Measurements from ENCODE around the gene HEMGN. TPM values are rescaled to one million over a fixed set of nuclear protein-coding genes. Genes with fewer than 3 reads are reported as not detected.
A peak's percentile ranks its signal among the peaks of the same experiment; 100 is the strongest.

HEMGN gene
- total RNA-seq, 1 experiment from 2014 or later, result not detected

DNA sequence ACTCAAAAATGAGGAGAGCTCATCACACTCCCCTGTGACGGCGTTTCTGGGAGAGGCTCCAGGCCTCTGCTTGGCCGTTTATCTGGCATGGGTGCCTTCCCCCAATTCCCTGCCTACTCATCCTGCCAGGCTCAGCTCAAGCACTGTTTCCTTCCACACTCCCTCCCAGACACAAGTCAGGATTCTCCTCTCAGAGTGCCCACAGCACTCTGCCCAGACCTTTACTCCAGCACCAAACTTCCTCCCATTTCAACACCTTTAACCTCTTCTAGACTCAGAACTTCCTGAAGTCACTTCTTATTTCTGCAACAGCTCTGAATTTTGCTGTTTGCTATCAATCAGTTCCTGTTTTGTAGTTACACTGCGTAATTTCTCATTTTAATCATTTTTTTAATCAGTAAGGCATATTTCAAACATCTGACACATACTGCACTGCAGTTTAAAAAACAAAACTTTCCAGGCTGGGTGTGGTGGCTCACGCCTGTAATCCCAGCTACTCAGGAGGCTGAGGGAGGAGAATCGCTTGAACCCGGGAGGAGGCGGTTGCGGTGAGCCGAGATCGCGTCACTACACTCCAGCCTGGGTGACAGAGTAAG, 31.6 kb downstream of the HEMGN start:
- no peaks in the 10 kb centered on the region for H3K27me3 ChIP-seq (ENCODE audit: low read length)
- no peak overlapping the region for H3K4me3 ChIP-seq (ENCODE audit: low read length)
- no peak overlapping the region for H3K27ac ChIP-seq (ENCODE audit: low read length)
- no peak overlapping the region for H3K4me2 ChIP-seq (ENCODE audit: low read depth, low read length, poor library complexity, severe bottlenecking)
- peaks cover 11% of the 10 kb centered on the region for H3K4me1 ChIP-seq (ENCODE audit: low read length)
- H3K79me2 ChIP-seq (ENCODE audit: low read length), result peaks cover 32% of the 10 kb centered on the region
- H2AFZ ChIP-seq (ENCODE audit: low read length), result no peak overlapping the region
- DNase-seq, result no peak
- H3K9ac ChIP-seq (ENCODE audit: low read length), result no peak overlapping the region
- H3K9me2 ChIP-seq (replicated peaks; ENCODE audit: insufficient read depth, low read length), result no peaks in the 10 kb centered on the region
- H3K9me3 ChIP-seq (ENCODE audit: low read length), result no peaks in the 10 kb centered on the region
- H4K20me1 ChIP-seq (ENCODE audit: insufficient read depth, low read depth, low read length), result no peaks in the 10 kb centered on the region
- H3K36me3 ChIP-seq (ENCODE audit: insufficient read depth, low read length), result no peaks in the 10 kb centered on the region; the same call in 1 of the 2 replicates

DNA sequence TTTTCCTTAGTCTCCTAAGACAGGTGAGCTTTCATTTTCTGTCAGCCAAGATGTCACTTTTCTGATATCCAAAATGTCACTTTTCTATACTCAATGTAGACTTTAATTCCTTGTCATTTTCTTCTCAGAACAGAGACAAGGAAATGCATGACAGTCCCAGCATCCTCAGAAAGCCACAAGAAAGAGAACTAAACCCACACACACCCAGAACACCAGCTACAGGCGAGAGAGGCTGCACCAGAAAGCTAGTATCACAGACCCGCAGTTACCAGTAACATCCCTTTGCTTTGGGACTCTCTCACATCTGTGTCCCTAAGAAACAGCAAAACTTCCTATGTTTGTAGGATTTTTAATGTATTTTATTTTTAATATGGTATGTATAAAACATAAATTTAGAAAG, 32.7 kb downstream of the HEMGN start:
- no peak overlapping the region for H3K9ac ChIP-seq (ENCODE audit: low read length)
- H3K79me2 ChIP-seq (ENCODE audit: low read length), result peaks cover 32% of the 10 kb centered on the region
- H3K27me3 ChIP-seq (ENCODE audit: low read length), result no peaks in the 10 kb centered on the region
- no peaks in the 10 kb centered on the region; the same call in 1 of the 2 replicates for H3K36me3 ChIP-seq (ENCODE audit: insufficient read depth, low read length)
- no peak overlapping the region for H2AFZ ChIP-seq (ENCODE audit: low read length)
- H3K4me3 ChIP-seq (ENCODE audit: low read length), result no peak overlapping the region
- peaks cover 11% of the 10 kb centered on the region for H3K4me1 ChIP-seq (ENCODE audit: low read length)
- no peak for DNase-seq
- H4K20me1 ChIP-seq (ENCODE audit: insufficient read depth, low read depth, low read length), result no peaks in the 10 kb centered on the region
- H3K9me3 ChIP-seq (ENCODE audit: low read length), result no peaks in the 10 kb centered on the region
- no peak overlapping the region for H3K27ac ChIP-seq (ENCODE audit: low read length)
- no peaks in the 10 kb centered on the region for H3K9me2 ChIP-seq (replicated peaks; ENCODE audit: insufficient read depth, low read length)
- H3K4me2 ChIP-seq (ENCODE audit: low read depth, low read length, poor library complexity, severe bottlenecking), result no peak overlapping the region

- peaks cover 32% of the 10 kb centered on the region for H3K79me2 ChIP-seq (ENCODE audit: low read length)
- DNase-seq, result no peak
- no peak overlapping the region for H3K27ac ChIP-seq (ENCODE audit: low read length)
- no peak overlapping the region for H2AFZ ChIP-seq (ENCODE audit: low read length)
- H4K20me1 ChIP-seq (ENCODE audit: insufficient read depth, low read depth, low read length), result no peaks in the 10 kb centered on the region
- H3K9me2 ChIP-seq (replicated peaks; ENCODE audit: insufficient read depth, low read length), result no peaks in the 10 kb centered on the region
- H3K9me3 ChIP-seq (ENCODE audit: low read length), result no peaks in the 10 kb centered on the region
- no peaks in the 10 kb centered on the region for H3K27me3 ChIP-seq (ENCODE audit: low read length)
- no peak overlapping the region for H3K4me2 ChIP-seq (ENCODE audit: low read depth, low read length, poor library complexity, severe bottlenecking)
- no peak overlapping the region for H3K9ac ChIP-seq (ENCODE audit: low read length)
- no peak overlapping the region for H3K4me3 ChIP-seq (ENCODE audit: low read length)
- peaks cover 11% of the 10 kb centered on the region for H3K4me1 ChIP-seq (ENCODE audit: low read length)
- H3K36me3 ChIP-seq (ENCODE audit: insufficient read depth, low read length), result no peaks in the 10 kb centered on the region; the same call in 1 of the 2 replicates
These were observed 33.2 kb downstream of the HEMGN start for GRCh38 chr9:97904725-97905124.

GRCh38 chr9:97903177-97903576, 34.8 kb downstream of the HEMGN start:
- H3K79me2 ChIP-seq (ENCODE audit: low read length), result peaks cover 32% of the 10 kb centered on the region
- no peaks in the 10 kb centered on the region for H3K27me3 ChIP-seq (ENCODE audit: low read length)
- H3K9ac ChIP-seq (ENCODE audit: low read length), result no peak overlapping the region
- no peak overlapping the region for H3K4me3 ChIP-seq (ENCODE audit: low read length)
- no peak overlapping the region for H2AFZ ChIP-seq (ENCODE audit: low read length)
- no peaks in the 10 kb centered on the region for H3K9me2 ChIP-seq (replicated peaks; ENCODE audit: insufficient read depth, low read length)
- no peak overlapping the region for H3K4me2 ChIP-seq (ENCODE audit: low read depth, low read length, poor library complexity, severe bottlenecking)
- DNase-seq, result no peak
- no peaks in the 10 kb centered on the region for H4K20me1 ChIP-seq (ENCODE audit: insufficient read depth, low read depth, low read length)
- no peaks in the 10 kb centered on the region; the same call in 1 of the 2 replicates for H3K36me3 ChIP-seq (ENCODE audit: insufficient read depth, low read length)
- peaks cover 11% of the 10 kb centered on the region for H3K4me1 ChIP-seq (ENCODE audit: low read length)
- no peaks in the 10 kb centered on the region for H3K9me3 ChIP-seq (ENCODE audit: low read length)
- no peak overlapping the region for H3K27ac ChIP-seq (ENCODE audit: low read length)

GRCh38 chr9:97900738-97901565, 37.0 kb downstream of the HEMGN start:
- no peaks in the 10 kb centered on the region for H4K20me1 ChIP-seq (ENCODE audit: insufficient read depth, low read depth, low read length)
- H3K27ac ChIP-seq (ENCODE audit: low read length), result no peak overlapping the region
- no peak overlapping the region for H3K4me2 ChIP-seq (ENCODE audit: low read depth, low read length, poor library complexity, severe bottlenecking)
- H3K36me3 ChIP-seq (ENCODE audit: insufficient read depth, low read length), result no peaks in the 10 kb centered on the region; the same call in 1 of the 2 replicates
- H3K9me2 ChIP-seq (replicated peaks; ENCODE audit: insufficient read depth, low read length), result no peaks in the 10 kb centered on the region
- H3K27me3 ChIP-seq (ENCODE audit: low read length), result no peaks in the 10 kb centered on the region
- H3K79me2 ChIP-seq (ENCODE audit: low read length), result peaks cover 14% of the 10 kb centered on the region
- no peak overlapping the region for H3K4me3 ChIP-seq (ENCODE audit: low read length)
- H3K9me3 ChIP-seq (ENCODE audit: low read length), result no peaks in the 10 kb centered on the region
- no peak overlapping the region for H3K9ac ChIP-seq (ENCODE audit: low read length)
- H3K4me1 ChIP-seq (ENCODE audit: low read length), result no peaks in the 10 kb centered on the region
- no peak overlapping the region for H2AFZ ChIP-seq (ENCODE audit: low read length)
- peak; percentile 70 for DNase-seq

- no peaks in the 10 kb centered on the region for H3K9me2 ChIP-seq (replicated peaks; ENCODE audit: insufficient read depth, low read length)
These were observed 37.8 kb downstream of the HEMGN start for GRCh38 chr9:97900103-97900737.

DNA sequence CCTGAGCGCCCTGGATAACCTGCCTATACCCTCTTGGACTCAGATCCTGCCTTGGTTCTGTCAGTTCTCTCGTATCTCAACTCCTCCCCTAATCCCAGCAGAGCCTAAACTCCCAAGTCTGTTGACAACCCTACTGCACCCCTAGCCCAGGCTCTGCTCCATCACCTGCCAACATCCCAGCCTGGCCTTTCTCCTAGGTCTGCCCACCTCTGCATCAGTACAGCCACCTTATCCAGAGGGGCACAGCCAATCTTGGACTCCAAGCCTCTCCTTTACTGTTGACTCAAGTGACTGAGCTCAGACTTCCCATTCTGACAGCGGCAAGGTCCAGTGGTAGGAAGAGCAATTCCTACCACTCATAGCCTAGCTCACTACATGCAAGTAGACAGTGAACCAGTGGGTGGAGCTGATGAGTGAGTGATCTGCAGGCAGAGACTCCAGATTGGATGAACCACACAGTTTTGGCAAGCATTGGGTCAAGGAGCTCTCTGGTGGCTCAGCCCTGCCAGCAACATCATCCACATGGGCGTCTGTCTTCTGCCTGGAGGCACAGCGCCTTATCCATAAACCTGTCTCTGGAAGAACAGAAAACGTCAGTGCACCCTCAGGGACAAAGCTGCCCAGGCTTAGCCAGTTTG, 42.2 kb downstream of the HEMGN start:
- no peaks in the 10 kb centered on the region for H4K20me1 ChIP-seq (ENCODE audit: insufficient read depth, low read depth, low read length)
- no peak overlapping the region for H3K4me3 ChIP-seq (ENCODE audit: low read length)
- H3K4me2 ChIP-seq (ENCODE audit: low read depth, low read length, poor library complexity, severe bottlenecking), result no peak overlapping the region
- H3K9me2 ChIP-seq (replicated peaks; ENCODE audit: insufficient read depth, low read length), result no peaks in the 10 kb centered on the region
- H3K27ac ChIP-seq (ENCODE audit: low read length), result no peak overlapping the region
- H3K79me2 ChIP-seq (ENCODE audit: low read length), result no peaks in the 10 kb centered on the region
- no peaks in the 10 kb centered on the region for H3K9me3 ChIP-seq (ENCODE audit: low read length)
- H3K4me1 ChIP-seq (ENCODE audit: low read length), result no peaks in the 10 kb centered on the region
- H2AFZ ChIP-seq (ENCODE audit: low read length), result no peak overlapping the region
- H3K36me3 ChIP-seq (ENCODE audit: insufficient read depth, low read length), result no peaks in the 10 kb centered on the region
- H3K27me3 ChIP-seq (ENCODE audit: low read length), result no peaks in the 10 kb centered on the region
- DNase-seq, result peak; percentile 71
- no peak overlapping the region for H3K9ac ChIP-seq (ENCODE audit: low read length)

More at GRCh38 chr9:97900103-97900737, 37.8 kb downstream of the HEMGN start:
- DNase-seq, result no peak
- Histone ChIP-seq H4K20me1 (ENCODE audit: insufficient read depth, low read depth, low read length) (no peaks in the 10 kb centered on the region), H3K27ac (ENCODE audit: low read length) (no peak overlapping the region), H3K4me1 (ENCODE audit: low read length) (no peaks in the 10 kb centered on the region), H2AFZ (ENCODE audit: low read length) (no peak overlapping the region), H3K79me2 (ENCODE audit: low read length) (peaks cover 8% of the 10 kb centered on the region), H3K9me3 (ENCODE audit: low read length) (no peaks in the 10 kb centered on the region), H3K4me2 (ENCODE audit: low read depth, low read length, poor library complexity, severe bottlenecking) (no peak overlapping the region), H3K36me3 (ENCODE audit: insufficient read depth, low read length) (no peaks in the 10 kb centered on the region; the same call in 1 of the 2 replicates), H3K4me3 (ENCODE audit: low read length) (no peak overlapping the region), H3K27me3 (ENCODE audit: low read length) (no peaks in the 10 kb centered on the region), H3K9ac (ENCODE audit: low read length) (no peak overlapping the region)

GRCh38 chr9:97895211-97895610, 42.8 kb downstream of the HEMGN start:
- Histone ChIP-seq H3K9me3 (ENCODE audit: low read length) (no peaks in the 10 kb centered on the region), H3K9me2 (replicated peaks; ENCODE audit: insufficient read depth, low read length) (no peaks in the 10 kb centered on the region), H3K27me3 (ENCODE audit: low read length) (no peaks in the 10 kb centered on the region), H2AFZ (ENCODE audit: low read length) (no peak overlapping the region), H3K9ac (ENCODE audit: low read length) (no peak overlapping the region), H3K4me1 (ENCODE audit: low read length) (no peaks in the 10 kb centered on the region), H3K79me2 (ENCODE audit: low read length) (no peaks in the 10 kb centered on the region), H3K36me3 (ENCODE audit: insufficient read depth, low read length) (no peaks in the 10 kb centered on the region), H3K27ac (ENCODE audit: low read length) (no peak overlapping the region), H3K4me3 (ENCODE audit: low read length) (no peak overlapping the region), H3K4me2 (ENCODE audit: low read depth, low read length, poor library complexity, severe bottlenecking) (no peak overlapping the region), H4K20me1 (ENCODE audit: insufficient read depth, low read depth, low read length) (no peaks in the 10 kb centered on the region)
- no peak for DNase-seq
